H9 (cell line): Measurements from ENCODE around the gene ZNF544. TPM values are rescaled to one million over a fixed set of nuclear protein-coding genes. Genes with fewer than 3 reads are reported as not detected.

Source experiments
- DNase-seq: peaks from one replicate; pipeline ENCODE4 v3.0.0-alpha.2; 2017
- H2AFZ ChIP-seq: one replicate; pipeline ENCODE4 v1.6.1; 2013; ENCODE audit warnings: mild to moderate bottlenecking, low read length, control low read depth, moderate library complexity
- H2AK5ac ChIP-seq: 2 replicates; pipeline ENCODE4 v1.6.1; 2013; ENCODE audit warnings: low read length, control low read depth, mixed read lengths; ENCODE audit not compliant: insufficient read length
- H2BK120ac ChIP-seq: one replicate; pipeline ENCODE4 v1.6.1; 2013; ENCODE audit warnings: low read depth, mild to moderate bottlenecking, low read length, control low read depth, inconsistent platforms; ENCODE audit not compliant: poor library complexity, severe bottlenecking
- H2BK12ac ChIP-seq: 2 replicates; pipeline ENCODE4 v1.6.1; 2013; ENCODE audit warnings: low read length, control low read depth, mixed read lengths, low read depth; ENCODE audit not compliant: insufficient read length
- H2BK15ac ChIP-seq: 2 replicates; pipeline ENCODE4 v1.6.1; 2013; ENCODE audit warnings: low read depth, low read length, control low read depth
- H2BK20ac ChIP-seq: one replicate; pipeline ENCODE4 v1.6.1; 2013; ENCODE audit warnings: low read depth, mild to moderate bottlenecking, low read length, control low read depth, inconsistent platforms; ENCODE audit not compliant: poor library complexity, severe bottlenecking
- H2BK5ac ChIP-seq: 2 replicates; pipeline ENCODE4 v1.6.1; 2013; ENCODE audit warnings: low read length, control low read depth, mixed read lengths; ENCODE audit not compliant: insufficient read length
- H3K14ac ChIP-seq: 2 replicates; pipeline ENCODE4 v1.6.1; 2013; ENCODE audit warnings: low read length, control low read depth; ENCODE audit not compliant: insufficient read depth
- H3K18ac ChIP-seq: 2 replicates; pipeline ENCODE4 v1.6.1; 2013; ENCODE audit warnings: low read depth, mild to moderate bottlenecking, mixed read lengths, low read length, control low read depth; ENCODE audit not compliant: insufficient read length
- H3K23ac ChIP-seq: 2 replicates; pipeline ENCODE4 v1.6.1; 2013; ENCODE audit warnings: low read length, control low read depth, mixed read lengths, low read depth; ENCODE audit not compliant: insufficient read length
- H3K23me2 ChIP-seq: 2 replicates; pipeline ENCODE4 v1.6.1; 2013; ENCODE audit warnings: low read depth, mild to moderate bottlenecking, mixed read lengths, low read length, control low read depth; ENCODE audit not compliant: insufficient read length, poor library complexity, severe bottlenecking
- H3K27ac ChIP-seq: 2 replicates; pipeline ENCODE4 v1.5.1; 2013; ENCODE audit warnings: low read length, control low read depth, mixed read lengths, low read depth; ENCODE audit not compliant: insufficient read length
- H3K27me3 ChIP-seq: 2 replicates; pipeline ENCODE4 v1.6.1; 2013; ENCODE audit warnings: low read length, control low read depth, inconsistent platforms; ENCODE audit not compliant: insufficient read depth
- H3K4ac ChIP-seq: 2 replicates; pipeline ENCODE4 v1.6.1; 2013; ENCODE audit warnings: low read depth, mild to moderate bottlenecking, control low read depth, inconsistent platforms, low read length, moderate library complexity
- H3K4me1 ChIP-seq: 2 replicates; pipeline ENCODE4 v1.6.1; 2013; ENCODE audit warnings: low read length, control low read depth, inconsistent platforms; ENCODE audit not compliant: insufficient read depth
- H3K4me2 ChIP-seq: 2 replicates; pipeline ENCODE4 v1.6.1; 2013; ENCODE audit warnings: low read length, control low read depth, mixed read lengths; ENCODE audit not compliant: insufficient read length, insufficient read depth
- H3K56ac ChIP-seq: 2 replicates; pipeline ENCODE4 v1.6.1; 2013; ENCODE audit warnings: low read depth, mild to moderate bottlenecking, mixed read lengths, low read length, control low read depth; ENCODE audit not compliant: insufficient read length
- H3K79me1 ChIP-seq: 2 replicates; pipeline ENCODE4 v1.6.1; 2013; ENCODE audit warnings: low read depth, mild to moderate bottlenecking, moderate library complexity, low read length, control low read depth, inconsistent platforms; ENCODE audit not compliant: insufficient read depth, poor library complexity, severe bottlenecking
- H3K79me2 ChIP-seq: 2 replicates; pipeline ENCODE4 v1.6.1; 2013; ENCODE audit warnings: low read length, control low read depth, inconsistent platforms; ENCODE audit not compliant: insufficient read depth
- H3K9ac ChIP-seq: 2 replicates; pipeline ENCODE4 v1.6.1; 2013; ENCODE audit warnings: low read length, control low read depth, mixed read lengths; ENCODE audit not compliant: insufficient read length; ENCODE audit errors: extremely low read depth
- H3K9me3 ChIP-seq: one replicate; pipeline ENCODE4 v1.6.1; 2013; ENCODE audit warnings: low read depth, low read length, inconsistent platforms; ENCODE audit not compliant: control insufficient read depth
- H3T11ph ChIP-seq: one replicate; pipeline ENCODE4 v1.6.1; 2013; ENCODE audit warnings: mild to moderate bottlenecking, low read length, control low read depth, inconsistent platforms
- H4K20me1 ChIP-seq: one replicate; pipeline ENCODE4 v1.6.1; 2013; ENCODE audit not compliant: control insufficient read depth, insufficient read length, insufficient read depth
- H4K5ac ChIP-seq: 2 replicates; pipeline ENCODE4 v1.6.1; 2013; ENCODE audit warnings: low read depth, mild to moderate bottlenecking, mixed read lengths, low read length, control low read depth; ENCODE audit not compliant: insufficient read length
- H4K8ac ChIP-seq: replicated peaks from 2 replicates; pipeline ENCODE4 v1.6.1; 2013; ENCODE audit warnings: low read length, control low read depth, mixed read lengths, low read depth; ENCODE audit not compliant: insufficient read length
- H4K91ac ChIP-seq: 2 replicates; pipeline ENCODE4 v1.6.1; 2013; ENCODE audit warnings: low read depth, mild to moderate bottlenecking, moderate library complexity, mixed read lengths, low read length, control low read depth; ENCODE audit not compliant: insufficient read length
- H3K27ac Mint-ChIP-seq, 3 experiments: 2 replicates in 2 of 3; 3 replicates in 1 of 3; pipeline ENCODE4 v1.8.0; 2020 to 2021; ENCODE audit warnings: mixed read lengths in 3 of 3, mild to moderate bottlenecking in 1 of 3, moderate library complexity in 1 of 3
- H3K27me3 Mint-ChIP-seq: 2 replicates; pipeline ENCODE4 v1.8.0; 2021; ENCODE audit warnings: low read depth, mild to moderate bottlenecking, moderate library complexity, mixed read lengths
- H3K36me3 Mint-ChIP-seq, 3 experiments: 2 replicates in 2 of 3; 3 replicates in 1 of 3; pipeline ENCODE4 v1.8.0; 2020 to 2021; ENCODE audit warnings: low read depth in 3 of 3, mixed read lengths in 3 of 3; ENCODE audit not compliant: insufficient read depth in 1 of 3
- H3K4me1 Mint-ChIP-seq, 2 experiments: 2 replicates each; pipeline ENCODE4 v1.8.0; 2020; ENCODE audit warnings: mixed read lengths in 2 of 2
- H3K4me3 Mint-ChIP-seq, 2 experiments: 2 replicates in 1 of 2; 3 replicates in 1 of 2; pipeline ENCODE4 v1.8.0; 2020 to 2021; ENCODE audit warnings: mild to moderate bottlenecking in 2 of 2, mixed read lengths in 2 of 2, moderate library complexity in 1 of 2
- H3K9me3 Mint-ChIP-seq, 2 experiments: 2 replicates in 1 of 2; 3 replicates in 1 of 2; pipeline ENCODE4 v1.8.0; 2020; ENCODE audit warnings: mild to moderate bottlenecking in 2 of 2, mixed read lengths in 2 of 2, moderate library complexity in 1 of 2
- CTCF ChIP-seq: fragments of 200-600 bp; sonication (generic); conservative IDR thresholded peaks from 3 replicates; pipeline ENCODE4 v1.8.0; 2021; ENCODE audit warnings: antibody characterized with exemption, mild to moderate bottlenecking
- WGBS: extraction: QIAGEN DNeasy Blood & Tissue Kit; methylation state at CpG from one replicate; pipeline ENCODE4 v1.1.7; 2013; ENCODE audit warnings: missing lambda C conversion rate, low lambda C conversion rate, mixed read lengths; ENCODE audit not compliant: insufficient read length; ENCODE audit errors: extremely low coverage; 5-methylcytosine and 5-hydroxymethylcytosine counted together
- total RNA-seq: library from RNA; stranded (reverse); gene quantifications from 2 replicates; pipeline ENCODE4 v1.2.1, GENCODE V29; 2021

Gene ZNF544
- total RNA-seq, 1 experiment from 2014 or later = 97.2 TPM

- no CpG with 5 or more reads among the region's 17 CpGs for WGBS
- H3K9me3 ChIP-seq = peaks cover 45% of the 10 kb centered on the region
Measured at GRCh38 chr19:58212336-58213074, 16.2 kb upstream of the ZNF544 start.

More at GRCh38 chr19:58212336-58213074, 16.2 kb upstream of the ZNF544 start:
- Mint-ChIP-seq H3K27me3 (no peaks in the 10 kb centered on the region), H3K4me3 (no peak overlapping the region), H3K27ac (no peak overlapping the region), H3K9me3 (peaks cover 78 to 86% of the 10 kb centered on the region in 2 experiments), H3K4me1 (no peaks in the 10 kb centered on the region), H3K36me3 (peaks cover 68 to 73% (median 68%) of the 10 kb centered on the region in 3 experiments)
- Histone ChIP-seq H3K79me2 (no peaks in the 10 kb centered on the region), H3K27me3 (no peaks in the 10 kb centered on the region), H3K14ac (no peak overlapping the region), H4K8ac (no peak overlapping the region), H3K23ac (no peak overlapping the region), H3K18ac (no peak overlapping the region), H3K27ac (no peak overlapping the region), H2BK120ac (no peak overlapping the region), H3K4ac (no peak overlapping the region), H3T11ph (no peak overlapping the region), H2BK20ac (no peak overlapping the region), H2AFZ (no peak overlapping the region), H3K4me1 (no peaks in the 10 kb centered on the region), H2BK15ac (no peak overlapping the region), H2AK5ac (no peak overlapping the region), H4K91ac (no peak overlapping the region), H3K9ac (no peak overlapping the region), H3K4me2 (no peak overlapping the region), H3K23me2 (no peaks in the 10 kb centered on the region), H2BK5ac (no peak overlapping the region), H4K5ac (no peak overlapping the region), H3K79me1 (no peaks in the 10 kb centered on the region), H4K20me1 (no peaks in the 10 kb centered on the region), H2BK12ac (no peak overlapping the region), H3K56ac (no peak overlapping the region)
- DNase-seq = no peak
- TF ChIP-seq CTCF = no peak
